ENCODE data around the gene TOMM40. TPM values are rescaled to one million over a fixed set of nuclear protein-coding genes. Genes with fewer than 3 reads are reported as not detected.

TOMM40 gene
- total and polyA plus RNA-seq, 2 of the 13 experiments (the other 11 are each of a cell fraction or from before 2014, with no cell fraction given) = 72.0 to 110 TPM

DNA sequence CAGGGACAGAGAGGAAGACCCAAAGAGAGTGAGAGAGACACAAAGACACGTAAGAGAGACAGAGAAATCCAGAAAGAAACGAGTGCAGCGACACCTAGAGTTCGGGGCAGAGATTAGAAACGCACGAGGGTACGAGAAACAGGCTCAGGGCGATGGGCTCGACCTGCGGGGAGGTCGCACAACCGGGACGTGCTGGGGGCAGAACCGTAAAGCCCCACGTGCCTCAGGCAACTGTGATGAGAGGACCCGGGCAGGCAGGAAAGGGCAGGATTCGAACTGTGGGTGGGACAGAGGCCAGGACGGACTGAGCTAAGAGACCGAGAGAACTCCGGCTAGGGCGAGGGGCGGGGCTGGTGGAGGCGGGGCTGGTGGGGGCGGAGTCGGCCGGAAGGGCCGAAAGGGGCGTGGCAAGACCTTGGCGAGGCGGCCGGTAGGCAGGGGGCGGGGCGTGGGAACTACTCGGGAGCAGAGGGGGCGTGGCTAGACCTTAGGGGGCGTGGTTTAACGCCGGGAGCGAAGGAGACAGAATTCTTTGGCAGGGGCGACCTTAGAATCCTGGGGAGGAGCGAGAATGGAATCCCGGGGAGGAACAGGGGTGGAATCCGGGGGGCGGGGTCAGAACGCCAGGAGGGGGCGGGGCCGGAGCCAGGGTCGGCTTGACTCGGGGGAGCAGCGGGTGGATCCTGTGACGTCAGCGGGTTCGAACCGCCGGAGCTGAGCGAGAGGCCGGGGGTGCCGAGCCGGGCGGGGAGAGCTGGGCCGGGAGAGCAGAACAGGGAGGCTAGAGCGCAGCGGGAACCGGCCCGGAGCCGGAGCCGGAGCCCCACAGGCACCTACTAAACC, 45.2 kb upstream of the TOMM40 start, which contains the start of gene NECTIN2 (continued):
- TF ChIP-seq KDM3A (CRISPR knock-in tag; IDR thresholded peaks at IDR 0.05; ENCODE audit: low read depth) (0 out of 2 replicates have a peak, but pooled peaks have one; percentile 37), ZSCAN20 (CRISPR knock-in tag; IDR thresholded peaks at IDR 0.05; ENCODE audit: borderline replicate concordance) (0 out of 2 replicates have a peak, but pooled peaks have one; percentile 60), AKAP8 (CRISPR knock-in tag; IDR thresholded peaks at IDR 0.05) (no peak; the same call in 1 of the 2 replicates), ZGPAT (CRISPR knock-in tag; IDR thresholded peaks at IDR 0.05) (no peak), KLF13 (CRISPR knock-in tag; IDR thresholded peaks at IDR 0.05) (no peak), HOXA5 (CRISPR knock-in tag; IDR thresholded peaks at IDR 0.05) (no peak), NR2F2 (IDR thresholded peaks at IDR 0.05; ENCODE audit: borderline replicate concordance, low read depth) (peak; percentile 46; the same call in 1 of the 2 replicates), MZF1 (CRISPR knock-in tag; IDR thresholded peaks at IDR 0.05; ENCODE audit: borderline replicate concordance) (0 out of 2 replicates have a peak, but pooled peaks have one; percentile 46), ZNF430 (CRISPR knock-in tag; IDR thresholded peaks at IDR 0.05) (peak; percentile 83), MTF1 (CRISPR knock-in tag; IDR thresholded peaks at IDR 0.05) (no peak), ZNF230 (CRISPR knock-in tag; IDR thresholded peaks at IDR 0.05) (peak; percentile 39; the same call in 1 of the 2 replicates), SKIL (CRISPR knock-in tag; IDR thresholded peaks at IDR 0.05; ENCODE audit: borderline replicate concordance) (peak; percentile 62; the same call in 1 of the 2 replicates), SMAD9 (CRISPR knock-in tag; IDR thresholded peaks at IDR 0.05) (no peak), NFE2L1 (CRISPR knock-in tag; IDR thresholded peaks at IDR 0.05; ENCODE audit: borderline replicate concordance) (no peak), KAT7 (CRISPR knock-in tag; IDR thresholded peaks at IDR 0.05; ENCODE audit: borderline replicate concordance) (peak; percentile 54; the same call in 1 of the 2 replicates)
- TF ChIP-seq, protein P1, sequence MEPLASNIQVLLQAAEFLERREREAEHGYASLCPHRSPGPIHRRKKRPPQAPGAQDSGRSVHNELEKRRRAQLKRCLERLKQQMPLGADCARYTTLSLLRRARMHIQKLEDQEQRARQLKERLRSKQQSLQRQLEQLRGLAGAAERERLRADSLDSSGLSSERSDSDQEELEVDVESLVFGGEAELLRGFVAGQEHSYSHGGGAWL (CRISPR knock-in tag; IDR thresholded peaks at IDR 0.05) = peak; percentile 25
- TF ChIP-seq, protein P2, sequence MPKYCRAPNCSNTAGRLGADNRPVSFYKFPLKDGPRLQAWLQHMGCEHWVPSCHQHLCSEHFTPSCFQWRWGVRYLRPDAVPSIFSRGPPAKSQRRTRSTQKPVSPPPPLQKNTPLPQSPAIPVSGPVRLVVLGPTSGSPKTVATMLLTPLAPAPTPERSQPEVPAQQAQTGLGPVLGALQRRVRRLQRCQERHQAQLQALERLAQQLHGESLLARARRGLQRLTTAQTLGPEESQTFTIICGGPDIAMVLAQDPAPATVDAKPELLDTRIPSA (CRISPR knock-in tag; IDR thresholded peaks at IDR 0.05; ENCODE audit: borderline replicate concordance) = no peak
- TF ChIP-seq, protein P3, sequence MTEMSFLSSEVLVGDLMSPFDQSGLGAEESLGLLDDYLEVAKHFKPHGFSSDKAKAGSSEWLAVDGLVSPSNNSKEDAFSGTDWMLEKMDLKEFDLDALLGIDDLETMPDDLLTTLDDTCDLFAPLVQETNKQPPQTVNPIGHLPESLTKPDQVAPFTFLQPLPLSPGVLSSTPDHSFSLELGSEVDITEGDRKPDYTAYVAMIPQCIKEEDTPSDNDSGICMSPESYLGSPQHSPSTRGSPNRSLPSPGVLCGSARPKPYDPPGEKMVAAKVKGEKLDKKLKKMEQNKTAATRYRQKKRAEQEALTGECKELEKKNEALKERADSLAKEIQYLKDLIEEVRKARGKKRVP (CRISPR knock-in tag; IDR thresholded peaks at IDR 0.05) = peak in 1 of 2 experiments; percentile 60; a peak in 2 of 4 replicates
- TF ChIP-seq, protein P4, sequence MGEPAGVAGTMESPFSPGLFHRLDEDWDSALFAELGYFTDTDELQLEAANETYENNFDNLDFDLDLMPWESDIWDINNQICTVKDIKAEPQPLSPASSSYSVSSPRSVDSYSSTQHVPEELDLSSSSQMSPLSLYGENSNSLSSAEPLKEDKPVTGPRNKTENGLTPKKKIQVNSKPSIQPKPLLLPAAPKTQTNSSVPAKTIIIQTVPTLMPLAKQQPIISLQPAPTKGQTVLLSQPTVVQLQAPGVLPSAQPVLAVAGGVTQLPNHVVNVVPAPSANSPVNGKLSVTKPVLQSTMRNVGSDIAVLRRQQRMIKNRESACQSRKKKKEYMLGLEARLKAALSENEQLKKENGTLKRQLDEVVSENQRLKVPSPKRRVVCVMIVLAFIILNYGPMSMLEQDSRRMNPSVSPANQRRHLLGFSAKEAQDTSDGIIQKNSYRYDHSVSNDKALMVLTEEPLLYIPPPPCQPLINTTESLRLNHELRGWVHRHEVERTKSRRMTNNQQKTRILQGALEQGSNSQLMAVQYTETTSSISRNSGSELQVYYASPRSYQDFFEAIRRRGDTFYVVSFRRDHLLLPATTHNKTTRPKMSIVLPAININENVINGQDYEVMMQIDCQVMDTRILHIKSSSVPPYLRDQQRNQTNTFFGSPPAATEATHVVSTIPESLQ (CRISPR knock-in tag; conservative IDR thresholded peaks at IDR 0.05) = no peak

Data from HepG2 (cell line).